ENCODE results near the gene PGAM1.
A peak's percentile ranks its signal among the peaks of the same experiment; 100 is the strongest.

PGAM1 gene

DNA sequence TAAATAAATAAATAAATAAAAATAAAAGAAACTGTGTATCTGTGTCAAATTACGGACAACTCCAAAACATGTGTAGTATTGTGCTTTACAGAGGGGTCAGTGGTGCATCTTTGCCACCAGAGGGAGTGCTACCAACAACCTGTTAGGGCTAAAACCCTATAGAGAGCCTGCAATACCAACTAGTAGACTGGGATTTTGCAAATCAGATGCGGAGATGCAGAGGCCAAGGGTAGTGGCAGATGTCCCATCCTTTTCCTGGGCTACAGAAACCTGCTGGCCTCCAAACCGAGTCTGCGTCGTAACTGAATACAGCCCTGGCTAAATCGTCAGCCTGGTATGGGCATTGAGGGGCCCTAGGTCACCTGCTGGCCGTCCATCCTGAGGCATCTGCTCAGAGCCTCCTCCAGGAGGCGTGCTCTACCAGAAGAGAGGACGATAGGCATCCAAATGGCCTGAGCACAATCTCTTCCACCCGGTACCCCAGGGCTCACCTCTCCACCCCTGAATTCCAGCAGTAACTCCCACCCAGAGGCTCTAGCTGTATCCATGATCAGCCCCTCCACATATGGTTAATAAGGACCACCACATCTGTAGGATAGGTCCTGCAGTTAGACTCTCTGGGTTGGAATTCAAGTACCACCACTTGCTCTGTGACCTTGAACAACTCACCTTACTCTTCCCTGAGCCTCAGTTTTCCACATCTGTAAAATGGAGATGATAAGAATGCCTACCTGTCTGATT is 18.6 kb upstream of the PGAM1 start:
- no peaks in the 10 kb centered on the region for H3K9me3 ChIP-seq (ENCODE audit: severe bottlenecking)
- peaks cover 29% of the 10 kb centered on the region for H3K4me1 ChIP-seq (ENCODE audit: insufficient read depth, poor library complexity, severe bottlenecking)
- ATAC-seq (ENCODE audit: low read depth) (peak; percentile 94), DNase-seq (ENCODE audit: low spot score) (no peak)
- H3K36me3 ChIP-seq (ENCODE audit: low read depth): no peaks in the 10 kb centered on the region
- H3K27ac ChIP-seq (ENCODE audit: poor library complexity, severe bottlenecking): peak overlapping the region; percentile 46
- no peaks in the 10 kb centered on the region for H3K27me3 ChIP-seq (ENCODE audit: insufficient read depth, poor library complexity, severe bottlenecking)
- no peak overlapping the region for H3K4me3 ChIP-seq (ENCODE audit: severe bottlenecking)
- TF ChIP-seq, protein P1, sequence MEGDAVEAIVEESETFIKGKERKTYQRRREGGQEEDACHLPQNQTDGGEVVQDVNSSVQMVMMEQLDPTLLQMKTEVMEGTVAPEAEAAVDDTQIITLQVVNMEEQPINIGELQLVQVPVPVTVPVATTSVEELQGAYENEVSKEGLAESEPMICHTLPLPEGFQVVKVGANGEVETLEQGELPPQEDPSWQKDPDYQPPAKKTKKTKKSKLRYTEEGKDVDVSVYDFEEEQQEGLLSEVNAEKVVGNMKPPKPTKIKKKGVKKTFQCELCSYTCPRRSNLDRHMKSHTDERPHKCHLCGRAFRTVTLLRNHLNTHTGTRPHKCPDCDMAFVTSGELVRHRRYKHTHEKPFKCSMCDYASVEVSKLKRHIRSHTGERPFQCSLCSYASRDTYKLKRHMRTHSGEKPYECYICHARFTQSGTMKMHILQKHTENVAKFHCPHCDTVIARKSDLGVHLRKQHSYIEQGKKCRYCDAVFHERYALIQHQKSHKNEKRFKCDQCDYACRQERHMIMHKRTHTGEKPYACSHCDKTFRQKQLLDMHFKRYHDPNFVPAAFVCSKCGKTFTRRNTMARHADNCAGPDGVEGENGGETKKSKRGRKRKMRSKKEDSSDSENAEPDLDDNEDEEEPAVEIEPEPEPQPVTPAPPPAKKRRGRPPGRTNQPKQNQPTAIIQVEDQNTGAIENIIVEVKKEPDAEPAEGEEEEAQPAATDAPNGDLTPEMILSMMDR (IDR thresholded peaks at IDR 0.05; ENCODE audit: poor library complexity, severe bottlenecking): peak; percentile 95

DNA sequence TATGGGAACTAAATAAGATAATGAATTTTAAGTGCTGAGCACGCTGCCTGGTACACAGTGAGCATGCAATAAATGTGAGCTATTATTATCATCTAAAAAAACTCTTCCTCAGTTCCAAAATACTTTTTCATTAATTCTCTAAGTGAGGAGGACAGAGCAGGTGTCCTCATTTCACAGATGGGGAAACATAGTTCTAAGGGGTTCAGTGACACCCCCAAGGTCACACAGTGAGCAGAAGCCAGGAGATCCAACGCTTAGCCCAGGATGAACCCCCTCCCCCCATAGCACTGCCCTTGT is 18.1 kb upstream of the PGAM1 start:
- no peaks in the 10 kb centered on the region for H3K27me3 ChIP-seq (ENCODE audit: insufficient read depth, poor library complexity, severe bottlenecking)
- TF ChIP-seq, protein P1 (IDR thresholded peaks at IDR 0.05; ENCODE audit: poor library complexity, severe bottlenecking): no peak
- H3K9me3 ChIP-seq (ENCODE audit: severe bottlenecking): no peaks in the 10 kb centered on the region
- H3K36me3 ChIP-seq (ENCODE audit: low read depth): no peaks in the 10 kb centered on the region
- no peak overlapping the region for H3K4me3 ChIP-seq (ENCODE audit: severe bottlenecking)
- ATAC-seq (ENCODE audit: low read depth): no peak
- peaks cover 34% of the 10 kb centered on the region for H3K4me1 ChIP-seq (ENCODE audit: insufficient read depth, poor library complexity, severe bottlenecking)
- DNase-seq (ENCODE audit: low spot score): no peak
- peak overlapping the region; percentile 46 for H3K27ac ChIP-seq (ENCODE audit: poor library complexity, severe bottlenecking)

DNA sequence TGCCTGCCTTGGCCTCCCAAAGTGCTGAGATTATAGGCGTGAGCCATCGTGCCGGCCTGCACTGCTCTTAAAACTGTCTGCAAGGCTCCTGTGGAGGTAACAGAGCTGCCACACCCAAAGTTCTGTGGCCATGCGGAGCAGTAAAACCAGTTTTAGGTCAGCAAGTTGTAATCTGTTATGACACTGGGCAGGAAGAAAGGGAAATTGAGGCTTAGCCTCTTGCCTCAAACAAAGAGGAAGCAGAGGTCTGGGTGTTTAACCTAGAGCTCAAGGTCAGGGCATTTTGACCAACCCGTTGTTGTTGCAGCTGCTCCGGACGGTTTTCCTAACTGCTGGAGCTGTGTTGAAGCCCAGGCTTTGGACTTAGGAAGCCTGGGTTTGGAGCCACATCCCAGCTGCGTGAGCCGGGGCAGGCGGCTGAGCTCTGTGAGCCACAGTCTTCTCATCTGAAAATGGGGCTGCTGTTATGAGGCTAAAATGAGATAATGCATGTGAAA is 17.4 kb upstream of the PGAM1 start:
- DNase-seq (ENCODE audit: low spot score): no peak
- H3K27me3 ChIP-seq (ENCODE audit: insufficient read depth, poor library complexity, severe bottlenecking): no peaks in the 10 kb centered on the region
- TF ChIP-seq, protein P1 (IDR thresholded peaks at IDR 0.05; ENCODE audit: poor library complexity, severe bottlenecking): no peak
- H3K27ac ChIP-seq (ENCODE audit: poor library complexity, severe bottlenecking): peak overlapping the region; percentile 46
- no peaks in the 10 kb centered on the region for H3K9me3 ChIP-seq (ENCODE audit: severe bottlenecking)
- ATAC-seq (ENCODE audit: low read depth): no peak
- no peak overlapping the region for H3K4me3 ChIP-seq (ENCODE audit: severe bottlenecking)
- peaks cover 39% of the 10 kb centered on the region for H3K4me1 ChIP-seq (ENCODE audit: insufficient read depth, poor library complexity, severe bottlenecking)
- H3K36me3 ChIP-seq (ENCODE audit: low read depth): no peaks in the 10 kb centered on the region

DNA sequence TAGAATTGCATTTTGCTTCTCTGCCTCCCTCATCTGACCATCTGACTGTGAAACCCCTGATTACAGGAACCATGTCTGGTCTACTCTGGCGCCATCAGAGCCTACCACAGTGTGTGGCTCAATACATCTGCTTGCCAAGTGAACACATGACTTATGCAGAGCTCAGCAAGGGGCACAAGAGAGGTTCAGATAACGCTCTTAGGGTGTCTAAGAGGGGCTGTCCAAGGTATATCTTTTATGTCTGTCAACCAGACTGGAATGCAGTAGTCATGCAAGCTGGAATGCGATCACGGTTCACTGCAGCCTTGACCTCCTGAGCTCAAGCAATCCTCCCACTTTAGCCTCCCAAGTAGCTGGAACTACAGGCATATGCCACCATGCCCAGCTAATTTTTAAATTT is 14.6 kb upstream of the PGAM1 start:
- no peak for ATAC-seq (ENCODE audit: low read depth)
- Histone ChIP-seq H3K9me3 (ENCODE audit: severe bottlenecking) (no peaks in the 10 kb centered on the region), H3K4me1 (ENCODE audit: insufficient read depth, poor library complexity, severe bottlenecking) (peaks cover 39% of the 10 kb centered on the region), H3K36me3 (ENCODE audit: low read depth) (no peaks in the 10 kb centered on the region), H3K27ac (ENCODE audit: poor library complexity, severe bottlenecking) (peak overlapping the region; percentile 85), H3K4me3 (ENCODE audit: severe bottlenecking) (no peak overlapping the region), H3K27me3 (ENCODE audit: insufficient read depth, poor library complexity, severe bottlenecking) (no peaks in the 10 kb centered on the region)
- no peak for DNase-seq (ENCODE audit: low spot score)
- TF ChIP-seq, protein P1 (IDR thresholded peaks at IDR 0.05; ENCODE audit: poor library complexity, severe bottlenecking): no peak

DNA sequence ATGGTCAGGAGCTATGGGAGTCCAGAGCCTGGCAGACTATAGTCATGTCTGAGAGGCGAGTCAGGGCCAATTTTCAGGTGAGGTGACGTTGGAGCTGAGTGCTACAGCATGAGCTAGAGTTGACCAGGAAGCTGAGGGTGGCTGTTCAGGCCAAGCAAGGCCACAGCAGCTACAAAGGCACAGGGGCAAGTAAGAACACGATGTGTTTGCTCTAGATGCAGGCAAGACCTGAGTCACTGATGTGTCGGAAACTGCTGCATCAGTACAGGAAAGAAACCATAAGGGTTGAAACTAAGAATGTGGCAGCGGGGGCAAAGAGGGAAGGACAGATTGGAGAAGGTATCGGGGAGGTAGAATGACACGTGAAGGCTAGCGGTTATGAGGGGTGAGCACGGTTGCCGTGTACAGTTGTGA is 13.1 kb upstream of the PGAM1 start:
- ATAC-seq (ENCODE audit: low read depth): peak; percentile 97
- no peaks in the 10 kb centered on the region for H3K27me3 ChIP-seq (ENCODE audit: insufficient read depth, poor library complexity, severe bottlenecking)
- peak overlapping the region; percentile 85 for H3K27ac ChIP-seq (ENCODE audit: poor library complexity, severe bottlenecking)
- DNase-seq (ENCODE audit: low spot score): peak; percentile 85
- no peaks in the 10 kb centered on the region for H3K36me3 ChIP-seq (ENCODE audit: low read depth)
- TF ChIP-seq, protein P1 (IDR thresholded peaks at IDR 0.05; ENCODE audit: poor library complexity, severe bottlenecking): no peak
- no peaks in the 10 kb centered on the region for H3K9me3 ChIP-seq (ENCODE audit: severe bottlenecking)
- H3K4me3 ChIP-seq (ENCODE audit: severe bottlenecking): no peak overlapping the region
- H3K4me1 ChIP-seq (ENCODE audit: insufficient read depth, poor library complexity, severe bottlenecking): peaks cover 32% of the 10 kb centered on the region
